GM19239 (cell line): ENCODE measurements around the gene PTPN2.
"Not testable (repeated sequence)": the region's sequence is repeated elsewhere in the genome, so short reads cannot be mapped to it uniquely, and the experiment has no call there.

ENCODE experiments used
- DNase-seq: peaks from one replicate; pipeline ENCODE4 v3.0.0; 2011; ENCODE audit warnings: low spot score; ENCODE audit not compliant: insufficient read length
- FAIRE-seq: peaks from 2 replicates; lab custom pipeline; 2011; peaks lifted over from hg19 to GRCh38; lab: Jason Lieb, UNC

The PTPN2 gene

DNA sequence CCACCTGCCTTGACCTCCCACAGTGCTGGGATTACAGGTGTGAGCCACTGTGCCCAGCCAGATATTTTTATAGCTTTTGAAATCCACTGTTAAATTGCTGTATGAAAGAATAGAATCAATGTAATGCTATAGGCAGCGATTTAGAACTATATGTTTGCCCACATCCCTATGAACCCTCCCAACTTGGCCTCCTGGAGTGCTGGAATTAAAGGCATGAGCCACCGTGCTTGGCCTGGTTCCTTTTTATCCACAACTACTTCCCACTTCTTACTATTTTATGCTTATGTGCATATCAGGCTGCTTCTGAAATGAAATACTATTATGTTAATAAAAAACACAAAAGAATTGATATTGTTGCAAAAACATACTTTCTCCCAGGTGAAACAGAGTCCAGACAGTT, 11.6 kb upstream of the PTPN2 start:
- FAIRE-seq, result no peak

DNA sequence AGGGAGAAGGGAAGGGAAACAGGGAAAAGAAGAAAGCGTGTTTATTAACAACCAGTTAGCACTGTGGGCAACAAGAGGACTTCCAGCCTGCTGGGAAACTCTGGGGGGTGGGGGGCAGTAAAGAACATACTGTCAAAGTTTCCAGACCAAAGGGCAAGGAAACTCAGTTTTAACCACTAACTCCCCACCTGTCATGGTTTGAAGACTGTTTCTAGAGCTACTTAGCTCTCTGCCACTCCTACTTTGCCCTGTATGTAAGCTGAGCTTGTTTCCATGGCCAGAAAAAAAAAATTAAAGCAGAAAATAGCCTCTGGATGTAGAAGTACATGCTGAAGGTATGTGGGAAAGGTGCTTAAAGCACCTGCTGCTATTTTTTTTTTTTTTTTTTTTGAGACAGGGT, 11.0 kb upstream of the PTPN2 start:
- DNase-seq (no peak), FAIRE-seq (no peak)

More for the DNA sequence above, 11.6 kb upstream of the PTPN2 start:
- DNase-seq, result no peak

DNA sequence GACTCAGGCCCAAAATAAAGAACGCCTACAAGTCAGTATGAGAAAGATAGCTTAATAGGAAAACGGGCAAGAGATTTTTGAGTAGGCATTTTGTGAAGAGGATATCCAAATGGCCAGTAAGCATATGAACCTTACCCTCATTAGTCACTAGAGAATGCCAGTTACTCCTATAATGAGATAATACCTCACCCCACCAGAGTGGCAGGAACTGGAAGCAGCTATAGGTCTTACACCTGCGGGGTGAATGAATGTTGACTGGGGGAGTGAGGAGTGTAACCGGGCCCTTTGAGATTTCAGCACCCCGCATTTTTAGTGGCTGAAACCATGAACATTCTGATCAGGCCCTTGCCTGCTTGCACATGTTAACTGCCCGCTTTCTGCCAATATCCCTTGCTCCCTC, 7.5 kb upstream of the PTPN2 start:
- DNase-seq (no peak), FAIRE-seq (no peak)

DNA sequence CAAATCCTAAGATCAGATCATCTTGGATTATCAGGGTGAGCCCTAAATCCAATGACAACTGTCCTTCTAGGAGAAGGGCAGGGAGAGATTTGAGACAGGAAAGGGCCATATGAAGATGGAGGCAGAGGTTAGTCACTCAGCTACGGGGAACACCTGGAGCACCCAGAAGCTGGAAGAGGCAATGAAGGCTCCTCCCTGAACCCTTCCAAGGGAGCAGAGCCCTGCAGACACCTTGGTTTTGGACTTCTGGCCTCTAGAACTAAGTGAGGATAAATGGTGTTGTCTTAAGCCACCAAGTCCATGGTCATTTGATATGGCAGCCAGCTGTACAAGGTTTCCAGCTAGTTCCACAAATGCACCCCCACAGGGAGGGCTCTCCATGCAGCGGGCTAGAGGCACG, 6.9 kb upstream of the PTPN2 start:
- no peak for FAIRE-seq
- DNase-seq, result no peak

DNA sequence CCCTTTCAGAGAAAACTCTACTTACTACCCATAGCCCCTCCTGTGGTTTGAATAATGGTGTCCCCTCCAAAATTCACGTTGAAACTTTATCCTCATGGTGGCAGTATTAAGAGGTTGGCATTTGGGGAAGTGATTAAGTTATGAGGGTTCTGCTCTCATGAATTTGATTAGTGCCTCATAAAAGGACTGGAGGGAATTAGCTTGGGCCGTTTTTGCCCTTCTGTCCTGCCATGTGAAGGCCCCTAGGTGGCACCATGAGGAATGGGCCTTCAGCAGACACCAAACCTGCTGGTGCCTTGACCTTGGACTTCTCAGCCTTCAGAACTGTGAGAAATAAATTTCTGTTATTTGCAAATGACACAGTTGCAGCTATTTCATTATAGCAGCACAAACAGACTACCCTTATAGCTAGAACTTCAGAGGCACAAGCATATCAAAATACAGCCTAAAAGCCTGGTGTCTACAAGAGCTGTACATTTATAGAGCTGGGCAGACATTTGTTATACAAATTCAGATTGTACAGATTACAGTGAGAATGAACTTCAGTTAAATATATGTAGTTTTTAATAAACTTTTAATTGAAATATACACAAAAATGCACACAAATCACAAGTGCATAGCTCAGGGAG, 2.6 kb upstream of the PTPN2 start:
- FAIRE-seq (peak; percentile 44), DNase-seq (no peak)

DNA sequence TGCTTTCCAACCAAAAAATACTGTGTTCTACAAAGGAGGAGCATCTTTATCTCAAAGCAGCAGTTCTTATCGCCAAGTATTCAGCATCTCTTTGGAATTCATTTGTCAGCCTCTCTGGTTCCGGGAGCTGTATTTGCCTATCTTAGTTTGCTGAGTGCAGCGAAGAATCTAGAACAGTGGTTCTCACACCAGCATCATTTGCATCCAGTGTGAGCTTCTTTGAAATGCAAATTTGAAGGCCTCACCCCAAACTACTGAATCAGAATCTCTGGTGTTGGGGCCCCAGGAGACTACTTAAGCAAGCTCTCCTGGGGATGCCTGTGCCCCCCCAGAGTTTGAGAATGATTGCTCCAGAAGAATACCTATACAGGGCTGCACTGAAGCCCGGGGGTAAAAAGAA, 1.5 kb upstream of the PTPN2 start:
- no peak for FAIRE-seq

DNA sequence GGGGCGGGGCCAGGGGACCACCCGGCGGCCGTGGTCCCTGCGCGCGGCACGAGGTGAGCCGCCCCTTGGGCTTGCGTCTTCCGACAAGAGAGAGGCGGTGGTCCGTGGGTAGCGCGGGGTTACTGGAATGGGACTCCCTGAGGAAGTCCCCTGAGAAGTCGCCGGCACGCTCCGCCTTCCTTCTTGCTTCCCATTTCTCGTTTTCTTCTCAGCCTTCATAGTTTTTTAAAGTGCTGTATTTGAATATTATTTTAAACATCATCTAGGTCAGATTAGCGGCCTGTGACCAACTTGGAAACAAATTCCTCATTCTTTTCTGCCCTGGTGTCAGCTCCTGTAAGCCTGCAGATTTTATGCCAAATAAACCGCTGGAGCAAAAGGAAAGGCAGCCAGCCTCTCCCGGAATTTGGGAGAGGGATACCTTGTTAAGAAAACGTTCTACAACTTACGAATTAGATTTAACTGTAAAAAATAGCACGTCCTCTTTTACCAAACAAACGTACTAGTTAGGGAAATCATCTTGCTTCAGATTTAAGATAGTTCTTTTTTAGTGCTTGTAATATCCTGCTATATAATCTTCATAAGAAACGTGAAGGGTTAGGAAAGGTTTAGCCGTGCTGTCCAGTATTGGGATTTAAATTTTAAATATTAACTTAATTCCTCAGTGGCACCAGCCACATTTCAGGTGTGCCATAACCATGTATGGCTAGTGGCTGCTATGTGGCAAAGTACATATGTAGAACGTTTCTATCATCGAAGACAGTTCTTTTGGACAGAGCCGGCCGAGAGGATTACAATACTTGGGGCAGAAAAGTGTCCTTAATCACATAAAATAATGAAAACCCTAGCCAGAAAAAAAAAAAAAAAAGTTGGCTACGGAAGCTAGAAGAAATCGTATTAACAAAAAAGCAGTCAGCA, 628 bp upstream of the PTPN2 start:
- FAIRE-seq, result no peak
- no peak for DNase-seq

More for the DNA sequence above, 1.5 kb upstream of the PTPN2 start:
- DNase-seq, result no peak

DNA sequence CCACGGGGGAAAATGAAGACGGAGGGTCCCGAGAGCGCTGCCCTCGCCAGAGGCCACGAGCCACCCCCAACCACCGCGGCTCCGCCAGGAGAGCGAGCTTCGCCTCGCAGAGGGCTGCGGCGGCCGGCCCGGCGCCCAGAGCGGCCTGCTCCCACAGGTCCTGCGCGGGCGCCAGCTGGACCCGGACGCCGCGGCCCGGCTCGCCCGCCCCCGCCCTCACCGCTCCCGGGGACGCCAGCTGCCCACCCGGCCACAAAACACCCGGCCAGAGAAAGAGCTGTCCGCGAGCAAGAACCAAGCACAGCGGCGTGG, 709 bp downstream of the PTPN2 start:
- DNase-seq, result no peak
- FAIRE-seq, result no peak

DNA sequence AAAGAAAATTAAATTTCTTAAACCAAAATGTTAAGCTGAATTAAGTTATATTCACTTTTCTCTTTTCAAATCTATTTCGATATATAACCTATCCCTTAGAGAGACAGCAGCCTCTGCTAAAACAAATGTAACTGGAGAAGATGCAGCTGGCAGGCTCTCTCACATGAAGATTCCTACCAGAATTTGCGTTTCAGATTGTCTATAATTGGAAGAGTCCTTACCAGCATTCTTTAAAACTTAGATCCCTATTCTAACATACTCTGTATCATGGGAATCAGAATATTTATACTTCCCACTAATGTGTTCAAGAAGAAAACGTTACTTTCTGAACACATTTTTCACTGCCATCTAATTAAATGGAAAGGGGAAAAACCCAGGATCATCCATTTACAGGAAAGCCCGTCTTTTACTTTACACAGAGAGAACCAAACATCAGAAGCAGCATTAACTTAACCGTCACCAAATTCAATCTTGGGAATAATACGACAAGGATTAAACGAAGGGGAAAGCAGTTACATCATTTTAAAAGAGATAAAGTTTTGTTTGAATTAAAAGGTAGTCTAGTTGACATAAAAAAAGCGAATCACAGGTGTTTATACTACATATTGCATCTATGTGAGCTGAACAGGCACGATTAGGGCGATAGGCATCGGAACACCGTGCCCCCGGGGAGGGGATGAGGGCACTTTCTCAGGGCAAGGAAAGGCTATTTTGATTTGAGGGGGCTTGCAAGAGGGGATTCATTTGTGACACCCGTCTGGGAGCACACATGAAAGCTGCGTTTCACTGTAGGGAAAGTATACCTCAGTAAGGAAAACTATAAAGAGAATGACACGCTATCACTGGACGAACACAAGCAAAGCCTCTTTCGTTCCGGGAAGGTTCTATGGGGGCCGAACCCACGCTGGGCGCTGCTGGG, 1.3 kb downstream of the PTPN2 start:
- peak; percentile 48 for FAIRE-seq
- DNase-seq, result no peak

DNA sequence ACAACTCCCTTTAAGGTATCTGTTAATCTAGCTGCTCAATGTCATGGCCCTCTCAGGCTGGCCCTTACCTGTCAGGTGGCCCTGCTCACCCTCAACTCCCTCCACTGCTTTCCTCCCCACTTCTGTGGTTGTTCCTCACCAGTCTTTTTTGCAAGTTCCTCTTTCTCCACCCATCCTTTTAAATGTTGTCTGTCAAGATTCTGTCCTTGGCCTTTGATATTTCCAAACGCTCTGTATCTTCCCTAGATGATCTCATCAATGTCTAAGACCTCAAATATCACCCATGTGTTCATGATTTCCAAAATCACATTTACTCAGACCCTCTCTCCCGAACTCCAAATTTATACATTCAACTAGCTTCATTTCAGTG, 3.5 kb downstream of the PTPN2 start:
- FAIRE-seq (no peak), DNase-seq (no peak)

DNA sequence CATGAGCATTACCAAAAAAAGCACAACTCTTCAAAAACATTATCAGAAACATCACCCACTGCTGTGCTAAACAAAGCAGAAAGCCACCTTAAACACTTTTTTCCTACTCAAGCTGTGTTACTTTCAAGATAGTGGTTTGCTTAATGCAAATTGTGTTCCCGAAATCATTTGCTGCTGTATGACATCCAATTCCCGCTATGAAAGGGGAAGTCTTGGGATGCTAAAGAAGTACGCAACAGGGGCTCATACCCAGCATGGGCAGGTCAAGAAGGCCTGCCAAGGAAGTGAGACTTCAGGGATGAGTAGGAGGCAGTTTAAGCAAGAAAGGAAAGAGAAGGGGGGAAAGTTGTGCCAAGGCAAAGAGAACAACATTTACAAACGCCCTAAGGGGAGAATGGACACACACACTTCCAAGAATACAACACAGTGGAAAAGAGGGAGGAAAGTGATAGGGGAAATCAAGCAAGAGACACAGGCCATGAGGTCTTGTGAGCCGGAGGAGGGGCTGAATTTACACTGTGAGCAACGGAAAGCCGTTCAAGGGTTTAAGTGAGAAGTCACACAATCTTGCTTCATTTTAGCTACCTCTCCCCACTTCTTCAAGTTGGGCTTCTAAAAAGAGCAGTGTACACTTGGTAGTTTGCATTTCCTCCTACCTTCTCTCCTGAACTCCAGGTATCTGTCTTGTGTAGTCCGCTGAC, 4.0 kb downstream of the PTPN2 start:
- DNase-seq (no peak), FAIRE-seq (peak; percentile 49)

DNA sequence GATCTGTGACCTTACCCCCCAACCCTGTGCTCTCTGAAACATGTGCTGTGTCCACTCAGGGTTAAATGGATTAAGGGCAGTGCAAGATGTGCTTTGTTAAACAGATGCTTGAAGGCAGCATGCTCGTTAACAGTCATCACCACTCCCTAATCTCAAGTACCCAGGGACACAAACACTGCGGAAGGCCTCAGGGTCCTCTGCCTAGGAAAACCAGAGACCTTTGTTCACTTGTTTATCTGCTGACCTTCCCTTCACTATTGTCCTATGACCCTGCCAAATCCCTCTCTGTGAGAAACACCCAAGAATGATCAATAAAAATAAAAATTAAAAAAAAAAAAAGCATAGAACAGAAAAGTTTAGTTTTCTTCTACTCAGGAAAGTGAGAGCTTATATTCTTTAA, 9.0 kb downstream of the PTPN2 start:
- not testable (repeated sequence) for DNase-seq, FAIRE-seq

DNA sequence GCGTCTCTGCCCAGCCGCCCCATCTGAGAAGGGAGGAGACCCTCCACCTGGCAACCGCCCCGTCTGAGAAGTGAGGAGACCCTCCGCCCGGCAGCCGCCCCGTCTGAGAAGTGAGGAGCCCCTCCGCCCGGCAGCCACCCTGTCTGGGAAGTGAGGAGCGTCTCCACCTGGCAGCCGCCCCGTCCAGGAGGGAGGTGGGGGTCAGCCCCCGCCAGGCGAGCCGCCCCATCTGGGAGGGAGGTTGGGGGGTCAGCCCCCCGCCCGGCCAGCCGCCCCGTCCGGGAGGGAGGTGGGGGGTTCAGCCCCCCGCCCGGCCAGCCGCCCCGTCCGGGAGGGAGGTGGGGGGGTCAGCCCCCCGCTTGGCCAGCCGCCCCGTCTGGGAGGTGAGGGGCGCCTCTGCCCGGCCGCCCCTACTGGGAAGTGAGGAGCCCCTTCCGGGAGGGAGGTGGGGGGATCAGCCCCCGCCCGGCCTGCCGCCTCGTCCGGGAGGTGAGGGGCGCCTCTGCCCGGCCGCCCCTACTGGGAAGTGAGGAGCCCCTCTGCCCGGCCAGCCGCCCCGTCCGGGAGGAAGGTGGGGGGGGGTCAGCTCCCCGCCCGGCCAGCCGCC, 10.0 kb downstream of the PTPN2 start:
- DNase-seq, FAIRE-seq: not testable (repeated sequence)

DNA sequence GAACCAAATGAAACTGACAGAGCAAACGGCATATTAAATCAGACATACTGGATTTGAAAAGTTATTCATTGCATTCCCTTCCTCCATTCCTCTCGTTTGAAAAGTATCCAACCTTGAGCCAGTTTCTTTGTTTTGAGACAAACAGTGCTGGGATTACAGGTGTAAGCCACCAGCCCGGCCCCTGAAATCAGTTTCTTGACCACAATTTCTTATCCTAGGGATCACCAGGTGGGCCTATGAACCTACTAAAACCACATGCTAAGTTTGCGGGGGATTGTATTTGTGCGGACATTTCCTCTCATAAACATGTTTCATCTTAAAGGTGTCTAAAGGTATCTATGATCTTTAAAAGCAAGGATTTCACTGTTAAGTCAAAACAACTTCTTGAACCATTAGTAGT, 11.6 kb downstream of the PTPN2 start:
- DNase-seq (no peak), FAIRE-seq (no peak)

DNA sequence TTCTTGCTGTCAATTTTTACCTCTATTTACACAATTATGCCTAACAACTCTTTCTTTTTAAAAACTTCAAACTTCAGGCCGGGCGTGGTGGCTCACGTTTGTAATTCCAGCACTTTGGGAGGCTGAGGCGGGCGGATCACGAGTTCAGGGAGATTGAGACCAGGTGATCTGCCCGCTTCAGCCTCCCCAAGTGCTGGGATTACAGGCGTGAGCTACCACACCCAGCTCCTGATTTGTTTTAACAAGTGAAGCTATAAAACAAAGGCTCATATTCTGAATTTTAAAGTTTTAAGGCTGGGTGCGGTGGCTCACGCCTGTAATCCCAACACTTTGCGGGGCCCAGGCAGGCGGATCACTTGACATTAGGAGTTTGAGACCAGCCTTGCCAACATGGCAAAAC, 15.5 kb downstream of the PTPN2 start:
- FAIRE-seq, result no peak
- DNase-seq, result no peak

DNA sequence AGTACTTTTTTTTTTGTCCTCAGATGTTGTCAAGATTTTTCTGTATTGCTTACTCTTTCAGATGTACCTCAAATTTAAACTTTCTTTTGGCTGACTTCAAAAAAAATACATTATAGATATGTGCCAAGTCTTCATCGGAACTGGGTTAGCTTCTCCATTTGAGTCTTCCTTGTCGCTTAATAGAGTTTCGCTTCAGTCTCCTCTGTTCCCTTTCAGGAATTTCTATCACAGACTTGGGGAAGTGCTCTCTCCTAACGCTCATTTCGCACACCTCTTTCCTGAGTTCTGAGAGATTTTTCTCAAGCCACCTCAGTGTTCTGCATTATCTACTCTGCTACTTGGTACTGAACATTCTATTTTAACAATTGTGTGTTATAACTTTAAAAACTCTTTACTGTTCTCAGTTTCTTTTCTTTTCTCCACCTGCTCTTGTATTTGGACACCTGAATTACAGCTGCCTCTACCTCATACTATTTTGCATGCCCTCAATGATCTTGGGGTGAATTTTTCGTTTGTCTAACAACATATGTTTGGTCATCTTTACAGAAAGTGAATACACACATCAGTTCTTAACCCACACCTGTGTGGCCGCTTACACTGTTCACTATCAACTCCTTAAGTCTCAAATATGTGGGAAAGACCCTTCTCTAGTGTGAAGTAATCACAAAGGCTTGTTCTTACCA, 16.5 kb downstream of the PTPN2 start:
- DNase-seq (no peak), FAIRE-seq (no peak)

DNA sequence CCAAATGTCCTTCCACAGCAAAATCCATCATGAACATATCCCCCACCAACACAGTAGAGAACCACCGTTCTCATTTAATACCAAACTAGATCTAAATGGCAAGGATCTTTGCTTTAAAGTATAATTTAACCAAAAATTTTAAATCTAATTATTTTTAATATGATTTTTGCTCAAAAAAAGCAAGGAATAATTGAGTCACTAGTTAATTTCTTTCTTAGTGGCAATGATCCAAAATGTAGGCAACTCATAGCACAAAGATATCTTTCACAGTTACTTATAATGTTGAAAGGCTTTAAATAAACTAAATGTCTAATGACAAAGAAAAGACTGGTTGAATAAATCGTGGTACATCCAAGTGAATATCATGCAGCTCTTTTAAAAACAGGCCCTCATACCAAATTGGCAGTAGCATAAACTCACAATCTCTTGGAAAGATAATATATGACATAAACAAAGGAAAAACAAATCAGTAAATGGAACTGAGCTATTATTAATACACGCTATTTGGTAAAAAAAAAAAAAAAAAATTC, 20.3 kb downstream of the PTPN2 start:
- DNase-seq (no peak), FAIRE-seq (no peak)

DNA sequence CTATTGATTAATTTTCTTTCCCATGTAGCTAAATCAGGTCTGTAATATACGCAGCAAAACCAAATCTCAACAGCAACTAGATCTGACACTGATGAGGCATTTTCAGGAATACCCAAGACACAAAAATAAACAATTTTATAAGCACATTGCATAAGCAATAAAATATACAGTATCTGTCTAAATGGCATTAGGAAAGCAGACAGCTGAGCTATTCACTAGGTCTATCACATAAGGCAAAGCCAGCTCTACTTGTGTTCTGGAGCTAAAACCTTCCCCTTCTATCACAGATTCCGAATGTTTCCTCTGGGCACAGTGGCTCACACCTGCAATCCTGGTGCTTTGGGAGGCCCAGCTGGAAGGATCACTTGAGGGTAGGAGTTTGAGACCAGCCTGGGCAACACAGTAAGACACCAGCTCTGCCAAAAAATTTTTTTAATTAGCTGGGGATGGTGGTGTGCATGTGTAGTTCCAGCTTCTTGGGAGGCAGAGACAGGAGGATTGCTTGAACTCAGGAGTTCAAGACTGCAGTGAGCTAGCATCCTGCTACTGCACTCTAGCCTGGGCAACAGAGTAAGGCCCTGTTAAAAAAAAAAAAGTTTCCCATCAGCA, 21.1 kb downstream of the PTPN2 start:
- DNase-seq (no peak), FAIRE-seq (no peak)

DNA sequence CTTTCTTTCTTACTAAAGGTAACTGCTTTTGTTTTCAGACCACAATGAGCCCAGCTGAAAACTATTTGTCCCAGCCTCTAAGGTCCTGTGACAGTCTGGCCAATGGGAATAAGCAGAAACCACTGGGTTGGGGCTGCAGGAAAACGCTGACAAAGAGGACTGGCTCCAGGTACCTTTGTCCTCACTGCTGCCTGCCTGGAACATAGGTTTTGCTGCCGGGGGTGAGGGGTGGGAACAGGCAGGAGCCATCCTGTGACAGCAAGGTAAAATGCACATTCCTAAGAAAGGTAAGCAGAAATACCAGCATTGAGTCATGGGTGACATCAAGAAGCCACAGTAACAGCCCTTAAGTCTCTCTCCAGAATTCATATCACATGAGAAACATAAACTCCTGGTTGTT, 21.6 kb downstream of the PTPN2 start:
- DNase-seq (no peak), FAIRE-seq (no peak)
